Measurements from ENCODE around the gene MAB21L4.

GRCh38 chr2:240917684-240918257 lies 21.8 kb upstream of the MAB21L4 start:
- no peak for TF ChIP-seq POLR2A (IDR thresholded peaks at IDR 0.05; ENCODE audit: low read depth, low read length)
- no peak for TF ChIP-seq POLR2AphosphoS5 (IDR thresholded peaks at IDR 0.05; ENCODE audit: low read depth, low read length)
